ENCODE measurements around the gene ABCC8. TPM values are rescaled to one million over a fixed set of nuclear protein-coding genes. Genes with fewer than 3 reads are reported as not detected.

Gene ABCC8
- total RNA-seq, 3 donors from 2014 or later, result not detected

DNA sequence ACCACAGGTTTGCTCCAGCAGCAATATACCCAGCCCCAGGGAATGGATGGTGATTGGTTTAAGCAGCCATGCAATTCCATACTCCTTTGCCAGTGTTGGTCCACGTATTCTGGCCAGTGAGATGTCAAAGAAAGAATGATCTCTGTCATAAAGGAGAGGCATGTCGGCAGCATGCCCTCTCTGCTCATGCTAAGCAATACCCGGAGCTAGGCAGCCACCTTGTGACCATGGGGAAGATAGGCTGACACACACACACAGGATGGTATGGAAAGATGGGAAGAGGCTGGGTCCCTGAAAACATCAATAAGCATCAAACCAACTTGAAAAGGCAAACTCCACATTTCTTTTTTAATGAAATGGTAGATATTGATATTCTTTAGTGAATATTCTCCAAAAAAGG, 5.1 kb downstream of the ABCC8 start:
- peaks cover 40% of the 10 kb centered on the region for H3K27me3 Mint-ChIP-seq (ENCODE audit: low read depth)
- H3K9me3 Mint-ChIP-seq, result no peaks in the 10 kb centered on the region
- H3K36me3 Mint-ChIP-seq (ENCODE audit: insufficient read depth), result no peaks in the 10 kb centered on the region
- no peak for ATAC-seq
- H3K4me3 Mint-ChIP-seq, result no peak overlapping the region
- no peak for DNase-seq
- H3K4me1 Mint-ChIP-seq (ENCODE audit: low read depth), result no peaks in the 10 kb centered on the region

DNA sequence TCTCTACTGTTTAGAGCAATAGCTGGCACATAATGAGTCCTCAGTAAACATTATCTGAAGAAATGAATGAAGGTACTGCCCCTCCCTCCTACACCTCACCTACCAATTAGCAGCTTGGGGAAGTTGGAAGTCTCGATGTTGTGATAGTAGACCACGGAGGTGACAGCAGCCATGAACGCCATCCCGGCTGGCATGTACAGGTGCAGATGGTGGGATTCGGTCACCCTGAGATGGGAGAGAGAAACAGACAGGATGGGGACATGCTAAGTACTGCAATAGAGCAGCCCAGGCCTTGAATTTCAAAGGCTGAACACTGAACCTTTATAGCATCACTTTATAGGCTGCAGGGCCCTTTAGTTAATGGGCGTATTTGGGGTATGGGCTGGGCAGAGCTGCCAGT, 6.6 kb downstream of the ABCC8 start:
- peaks cover 27% of the 10 kb centered on the region for H3K27me3 Mint-ChIP-seq (ENCODE audit: low read depth)
- ATAC-seq (no peak), DNase-seq (no peak)
- H3K4me3 Mint-ChIP-seq, result no peak overlapping the region
- H3K4me1 Mint-ChIP-seq (ENCODE audit: low read depth), result no peaks in the 10 kb centered on the region
- no peaks in the 10 kb centered on the region for H3K9me3 Mint-ChIP-seq
- no peaks in the 10 kb centered on the region for H3K36me3 Mint-ChIP-seq (ENCODE audit: insufficient read depth)

- H3K36me3 Mint-ChIP-seq (ENCODE audit: insufficient read depth), result no peaks in the 10 kb centered on the region
- DNase-seq (no peak), ATAC-seq (no peak)
- peaks cover 11% of the 10 kb centered on the region for H3K27me3 Mint-ChIP-seq (ENCODE audit: low read depth)
- H3K4me1 Mint-ChIP-seq (ENCODE audit: low read depth), result no peaks in the 10 kb centered on the region
- H3K9me3 Mint-ChIP-seq, result no peaks in the 10 kb centered on the region
- no peak overlapping the region for H3K4me3 Mint-ChIP-seq
Observed at GRCh38 chr11:17468122-17468521, 8.5 kb downstream of the ABCC8 start.

DNA sequence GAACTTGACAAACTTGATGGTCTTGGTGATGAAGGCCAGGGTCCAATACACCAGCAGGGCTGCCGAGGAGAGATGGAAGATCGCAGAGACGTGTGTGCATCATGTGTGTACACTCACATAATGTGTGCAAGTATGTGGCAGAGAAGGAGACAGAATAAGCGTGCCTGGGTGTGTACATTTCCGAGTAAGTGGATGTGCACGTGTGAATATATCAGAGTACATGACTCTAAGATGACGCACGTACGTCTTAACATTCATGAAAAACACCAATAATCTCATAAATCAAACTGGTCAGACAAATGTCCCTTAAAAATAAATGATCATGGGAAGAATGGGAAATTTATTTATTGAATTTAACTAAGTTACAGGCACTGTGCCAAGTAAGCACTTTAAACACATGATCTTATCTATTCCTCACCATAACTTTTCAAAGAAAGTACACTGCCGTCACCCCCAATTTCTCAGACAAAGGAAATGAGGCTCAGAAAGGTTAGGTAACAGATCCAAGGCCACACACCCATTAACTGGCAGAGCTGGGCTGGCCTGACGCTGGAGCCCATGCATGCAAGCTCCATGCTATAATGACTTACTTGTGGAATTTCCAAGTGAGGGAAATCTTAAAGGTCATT, 13.0 kb downstream of the ABCC8 start:
- Mint-ChIP-seq H3K9me3 (no peaks in the 10 kb centered on the region), H3K4me1 (ENCODE audit: low read depth) (no peaks in the 10 kb centered on the region), H3K36me3 (ENCODE audit: insufficient read depth) (no peaks in the 10 kb centered on the region), H3K4me3 (no peak overlapping the region), H3K27me3 (ENCODE audit: low read depth) (no peaks in the 10 kb centered on the region)
- ATAC-seq, result no peak
- DNase-seq, result no peak

DNA sequence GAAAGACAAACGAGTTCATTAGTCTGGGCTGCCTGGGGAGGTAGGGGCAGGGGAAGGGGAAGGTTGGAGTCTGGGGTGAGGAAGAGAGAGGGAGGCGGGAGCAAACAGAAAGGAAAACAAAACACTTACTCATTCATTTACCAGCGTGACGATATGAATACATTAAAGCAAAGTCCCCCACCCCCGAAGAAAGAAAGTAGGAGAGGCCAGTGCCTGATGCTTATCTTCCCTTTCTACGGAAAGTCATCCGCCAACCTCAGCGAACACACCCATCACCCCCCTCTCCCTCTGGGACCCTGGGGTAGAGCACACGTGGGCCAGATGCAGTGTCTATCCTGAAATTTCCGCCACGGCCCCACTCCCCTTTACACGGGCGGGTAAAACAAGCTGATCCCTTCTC, 13.7 kb downstream of the ABCC8 start:
- no peaks in the 10 kb centered on the region for H3K4me1 Mint-ChIP-seq (ENCODE audit: low read depth)
- ATAC-seq (no peak), DNase-seq (no peak)
- no peaks in the 10 kb centered on the region for H3K9me3 Mint-ChIP-seq
- no peak overlapping the region for H3K4me3 Mint-ChIP-seq
- H3K36me3 Mint-ChIP-seq (ENCODE audit: insufficient read depth), result no peaks in the 10 kb centered on the region
- H3K27me3 Mint-ChIP-seq (ENCODE audit: low read depth), result no peaks in the 10 kb centered on the region

- no peak for ATAC-seq
- H3K9me3 Mint-ChIP-seq, result no peaks in the 10 kb centered on the region
- no peaks in the 10 kb centered on the region for H3K4me1 Mint-ChIP-seq (ENCODE audit: low read depth)
Observed at GRCh38 chr11:17460406-17460805, 16.2 kb downstream of the ABCC8 start.

GRCh38 chr11:17459236-17459896, 17.3 kb downstream of the ABCC8 start:
- Mint-ChIP-seq H3K36me3 (ENCODE audit: insufficient read depth) (no peaks in the 10 kb centered on the region), H3K9me3 (no peaks in the 10 kb centered on the region), H3K4me3 (no peak overlapping the region), H3K27me3 (ENCODE audit: low read depth) (peaks cover 2% of the 10 kb centered on the region), H3K4me1 (ENCODE audit: low read depth) (no peaks in the 10 kb centered on the region)
- DNase-seq (no peak), ATAC-seq (no peak)

More at GRCh38 chr11:17460406-17460805, 16.2 kb downstream of the ABCC8 start:
- Mint-ChIP-seq H3K27me3 (ENCODE audit: low read depth) (peaks cover under 1% of the 10 kb centered on the region), H3K36me3 (ENCODE audit: insufficient read depth) (no peaks in the 10 kb centered on the region), H3K4me3 (no peak overlapping the region)
- DNase-seq, result no peak

DNA sequence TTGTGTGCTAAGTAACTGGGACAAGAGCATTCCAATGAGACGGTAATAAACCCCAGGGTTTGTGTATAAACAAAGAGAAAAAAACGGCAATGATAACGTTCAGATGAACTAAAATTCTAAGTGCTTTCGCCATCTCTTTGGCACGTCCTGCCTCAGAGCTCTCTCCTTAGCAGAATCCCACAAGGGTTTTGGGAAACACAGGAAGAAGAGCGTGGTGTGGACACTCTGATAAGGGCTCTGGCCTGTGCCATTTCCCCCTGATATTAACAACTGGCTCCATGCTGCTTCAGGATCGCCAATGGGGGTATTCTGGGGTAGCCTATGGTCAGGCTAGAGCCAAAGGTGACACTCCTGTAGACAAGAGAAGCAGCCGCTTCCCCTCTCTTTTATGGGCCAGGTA, 18.4 kb downstream of the ABCC8 start:
- Mint-ChIP-seq H3K4me1 (ENCODE audit: low read depth) (no peaks in the 10 kb centered on the region), H3K36me3 (ENCODE audit: insufficient read depth) (no peaks in the 10 kb centered on the region), H3K4me3 (no peak overlapping the region), H3K9me3 (no peaks in the 10 kb centered on the region), H3K27me3 (ENCODE audit: low read depth) (peaks cover 2% of the 10 kb centered on the region)
- ATAC-seq, result no peak
- no peak for DNase-seq

GRCh38 chr11:17457396-17458173, 19.1 kb downstream of the ABCC8 start:
- ATAC-seq, result no peak
- no peak for DNase-seq
- Mint-ChIP-seq H3K27me3 (ENCODE audit: low read depth) (peaks cover 2% of the 10 kb centered on the region), H3K4me3 (no peak overlapping the region), H3K9me3 (no peaks in the 10 kb centered on the region), H3K36me3 (ENCODE audit: insufficient read depth) (no peaks in the 10 kb centered on the region), H3K4me1 (ENCODE audit: low read depth) (no peaks in the 10 kb centered on the region)

DNA sequence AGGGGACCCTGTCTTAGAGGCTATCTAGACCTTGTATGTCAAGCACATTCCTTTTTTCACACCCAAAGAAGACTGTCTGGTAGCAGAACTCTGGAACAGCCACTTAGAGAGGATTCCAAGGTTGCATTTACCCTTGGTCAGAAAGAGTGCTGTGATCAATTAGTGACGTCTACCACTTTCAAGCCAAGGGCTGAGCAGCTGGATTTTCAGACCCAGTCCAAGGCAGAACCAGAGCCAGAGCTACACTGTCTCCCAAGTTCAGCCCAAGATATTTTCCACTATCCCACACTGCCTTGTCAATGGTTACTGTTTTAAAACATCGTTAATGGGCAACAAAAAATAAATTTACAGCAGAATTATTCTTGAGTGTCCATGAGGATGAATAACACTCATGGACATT, 24.0 kb downstream of the ABCC8 start:
- Mint-ChIP-seq H3K4me3 (no peak overlapping the region), H3K4me1 (ENCODE audit: low read depth) (no peaks in the 10 kb centered on the region), H3K36me3 (ENCODE audit: insufficient read depth) (no peaks in the 10 kb centered on the region), H3K9me3 (no peaks in the 10 kb centered on the region), H3K27me3 (ENCODE audit: low read depth) (peaks cover 7% of the 10 kb centered on the region)
- ATAC-seq, result no peak
- DNase-seq, result no peak

- no peak overlapping the region for H3K4me3 Mint-ChIP-seq
- H3K9me3 Mint-ChIP-seq, result no peaks in the 10 kb centered on the region
- H3K27me3 Mint-ChIP-seq (ENCODE audit: low read depth), result peaks cover 5% of the 10 kb centered on the region
- H3K36me3 Mint-ChIP-seq (ENCODE audit: insufficient read depth), result no peaks in the 10 kb centered on the region
- H3K4me1 Mint-ChIP-seq (ENCODE audit: low read depth), result no peaks in the 10 kb centered on the region
- DNase-seq, result no peak
- no peak for ATAC-seq
Observed at GRCh38 chr11:17449158-17449557, 27.5 kb downstream of the ABCC8 start.

- Mint-ChIP-seq H3K9me3 (no peaks in the 10 kb centered on the region), H3K27me3 (ENCODE audit: low read depth) (peaks cover 4% of the 10 kb centered on the region), H3K4me1 (ENCODE audit: low read depth) (no peaks in the 10 kb centered on the region), H3K36me3 (ENCODE audit: insufficient read depth) (no peaks in the 10 kb centered on the region), H3K4me3 (no peak overlapping the region)
- ATAC-seq, result no peak
- no peak for DNase-seq
Observed at GRCh38 chr11:17446482-17446881, 30.2 kb downstream of the ABCC8 start.

DNA sequence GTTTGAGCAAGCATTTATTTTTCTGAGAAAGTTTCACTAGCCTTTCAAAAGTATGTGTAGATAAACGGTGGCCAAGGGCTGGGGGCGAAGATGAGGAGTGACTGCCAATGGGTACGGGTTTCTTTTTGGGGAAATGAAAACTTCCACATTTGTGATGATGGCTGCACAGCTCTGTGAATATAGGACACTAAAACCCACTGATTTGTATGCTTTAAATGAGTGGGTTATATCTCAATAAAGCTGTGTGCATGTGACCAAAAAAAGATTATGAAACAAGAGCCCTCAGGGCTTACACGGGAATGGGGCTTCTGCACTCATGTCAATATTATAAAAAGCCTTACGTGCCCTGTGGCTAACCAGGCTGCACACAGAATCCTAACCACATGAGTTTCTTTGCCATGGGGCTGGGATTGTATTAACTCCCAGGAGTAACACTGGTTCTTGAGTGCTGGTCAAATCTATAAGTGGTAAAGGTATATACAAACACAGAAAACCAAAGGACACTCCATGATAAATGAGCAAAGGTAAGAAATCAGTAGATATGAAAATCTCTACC, 31.3 kb downstream of the ABCC8 start:
- ATAC-seq, result no peak
- no peak for DNase-seq
- H3K4me3 Mint-ChIP-seq, result no peak overlapping the region
- no peaks in the 10 kb centered on the region for H3K4me1 Mint-ChIP-seq (ENCODE audit: low read depth)
- H3K36me3 Mint-ChIP-seq (ENCODE audit: insufficient read depth), result no peaks in the 10 kb centered on the region
- H3K27me3 Mint-ChIP-seq (ENCODE audit: low read depth), result peaks cover 4% of the 10 kb centered on the region
- no peaks in the 10 kb centered on the region for H3K9me3 Mint-ChIP-seq

DNA sequence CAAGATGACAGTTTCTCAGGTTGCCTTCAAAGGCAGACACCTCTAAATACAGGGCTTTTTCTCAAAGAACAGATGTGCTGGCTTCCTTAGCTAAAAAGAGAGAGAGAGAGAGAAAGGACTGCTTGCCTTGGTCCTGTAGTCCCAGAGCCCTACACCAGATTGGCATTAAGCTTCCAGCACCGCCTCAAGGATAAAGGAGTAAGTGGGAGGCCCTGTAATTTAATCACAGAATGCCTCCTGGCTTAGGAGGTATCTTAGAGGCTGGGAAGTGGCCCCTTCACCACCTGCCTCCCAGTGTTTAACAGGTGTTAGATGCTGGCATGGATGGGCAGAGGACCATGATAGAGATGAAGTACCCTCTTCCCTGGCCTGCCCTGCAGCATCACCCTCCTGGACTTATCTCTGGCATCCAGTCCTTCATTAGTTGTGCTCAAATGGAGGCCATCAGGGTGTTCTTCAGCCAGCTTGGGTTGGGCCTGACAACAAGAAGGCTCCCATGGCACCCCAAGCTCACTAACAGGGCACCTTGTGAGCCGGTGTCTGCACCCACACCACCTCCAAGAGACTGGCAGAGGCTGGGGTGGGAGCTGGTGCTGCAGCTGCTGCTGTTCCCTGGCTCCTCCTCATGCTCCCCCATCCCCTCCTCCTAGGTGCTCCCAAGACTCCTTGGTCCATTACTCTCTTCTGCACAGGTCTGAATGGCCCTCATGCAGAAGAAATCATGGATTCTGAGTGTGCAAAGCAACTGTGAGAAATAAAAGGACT, 32.5 kb downstream of the ABCC8 start:
- Mint-ChIP-seq H3K27me3 (ENCODE audit: low read depth) (peaks cover 11% of the 10 kb centered on the region), H3K36me3 (ENCODE audit: insufficient read depth) (no peaks in the 10 kb centered on the region), H3K9me3 (no peaks in the 10 kb centered on the region), H3K4me1 (ENCODE audit: low read depth) (peaks cover 3% of the 10 kb centered on the region), H3K4me3 (no peak overlapping the region)
- DNase-seq (no peak), ATAC-seq (no peak)

Measured in activated T-cell treated with anti-CD3 and anti-CD28 coated beads, Interleukin-2, amount 50 U/mL, for 4 hours (primary cell).